HG03064 (cell line): ENCODE data around the gene ADGRD1.

Source experiments
- ATAC-seq: cut with Tn5 transposase; IDR thresholded peaks from one replicate; pipeline ENCODE4 v1.9.1; 2021; ENCODE audit warnings: low read depth; ENCODE audit not compliant: unreplicated experiment

ADGRD1 gene

GRCh38 chr12:131096681-131097181, 143.0 kb downstream of the ADGRD1 start:
- ATAC-seq: no peak

GRCh38 chr12:131097202-131098177, 143.8 kb downstream of the ADGRD1 start:
- no peak for ATAC-seq

- ATAC-seq: no peak
These were observed 144.7 kb downstream of the ADGRD1 start for GRCh38 chr12:131098178-131098981.

- no peak for ATAC-seq
These were observed 146.4 kb downstream of the ADGRD1 start for GRCh38 chr12:131100031-131100674.

GRCh38 chr12:131101006-131101405, 147.3 kb downstream of the ADGRD1 start:
- no peak for ATAC-seq

- ATAC-seq: peak; percentile 75
These were observed 148.2 kb downstream of the ADGRD1 start for GRCh38 chr12:131101703-131102492.

- no peak for ATAC-seq
These were observed 148.8 kb downstream of the ADGRD1 start for GRCh38 chr12:131102493-131102931.

- ATAC-seq: no peak
These were observed 149.4 kb downstream of the ADGRD1 start for GRCh38 chr12:131102991-131103668.

GRCh38 chr12:131103669-131104462, 150.2 kb downstream of the ADGRD1 start:
- no peak for ATAC-seq

GRCh38 chr12:131104463-131105350, 151.0 kb downstream of the ADGRD1 start:
- peak; percentile 37 for ATAC-seq

GRCh38 chr12:131105351-131105735, 151.6 kb downstream of the ADGRD1 start:
- no peak for ATAC-seq

- ATAC-seq: no peak
These were observed 152.1 kb downstream of the ADGRD1 start for GRCh38 chr12:131105736-131106348.

- no peak for ATAC-seq
These were observed 152.7 kb downstream of the ADGRD1 start for GRCh38 chr12:131106349-131106941.

GRCh38 chr12:131108177-131108955, 154.7 kb downstream of the ADGRD1 start:
- ATAC-seq: no peak

GRCh38 chr12:131111446-131111845, 157.7 kb downstream of the ADGRD1 start:
- ATAC-seq: no peak

GRCh38 chr12:131112021-131112420, 158.3 kb downstream of the ADGRD1 start:
- ATAC-seq: no peak
